A549 (cell line): ENCODE data around the gene HSD11B1. TPM values are rescaled to one million over a fixed set of nuclear protein-coding genes. Genes with fewer than 3 reads are reported as not detected.

Source experiments
- ATAC-seq, 2 experiments: fragments of 200-7000 bp in 1 of 2; fragments of >200 bp in 1 of 2; cut with Nextera tagmentation in 1 of 2; cut with Tn5 transposase in 1 of 2; 3 replicates each; pipeline versions ENCODE4 v1.8.0 to v1.9.1; 2018 to 2020; ENCODE audit warnings: mild to moderate bottlenecking in 1 of 2, moderate library complexity in 1 of 2
- CTCF ChIA-PET: fragments of 300-600 bp; sonication (Branson Sonifier 250); formaldehyde crosslinking; extraction: SDS; loops from one replicate; lab custom pipeline; 2021; ENCODE audit warnings: antibody characterized with exemption, inconsistent platforms; lab: Yijun Ruan, JAX
- POLR2A ChIA-PET: fragments of 350-600 bp; formaldehyde crosslinking; extraction: SDS; loops from one replicate; lab custom pipeline; 2021; ENCODE audit warnings: antibody characterized with exemption, inconsistent platforms; lab: Yijun Ruan, JAX
- DNase-seq, 2 experiments: peaks; one replicate each; pipeline versions ENCODE4 v3.0.0 to v3.0.0-alpha.2; 2011 to 2016; ENCODE audit warnings: low read depth in 1 of 2, low spot score in 1 of 2
- FAIRE-seq: peaks from 2 replicates; lab custom pipeline; 2011; peaks lifted over from hg19 to GRCh38; lab: Jason Lieb, UNC
- H3K27ac ChIP-seq, 2 experiments: fragments of >200 bp; sonication (Bioruptor Twin); formaldehyde crosslinking; 3 replicates each; pipeline ENCODE4 v1.5.1; 2016 to 2017
- H3K4me1 ChIP-seq: fragments of >200 bp; sonication (Bioruptor Twin); formaldehyde crosslinking; 3 replicates; pipeline ENCODE4 v1.6.1; 2016
- H3K4me2 ChIP-seq: fragments of >200 bp; sonication (Bioruptor Twin); formaldehyde crosslinking; 3 replicates; pipeline ENCODE4 v1.6.1; 2016
- H3K4me3 ChIP-seq: fragments of >200 bp; sonication (Bioruptor Twin); formaldehyde crosslinking; 3 replicates; pipeline ENCODE4 v1.5.1; 2016
- H3K9me3 ChIP-seq: fragments of >200 bp; sonication (Bioruptor Twin); formaldehyde crosslinking; 3 replicates; pipeline ENCODE4 v1.6.1; 2016
- ATOH8 ChIP-seq: fragments of 250-450 bp; sonication (Bioruptor Pico); IDR thresholded peaks from 2 replicates; pipeline ENCODE4 v1.5.0; 2020; ENCODE audit warnings: low read depth, mild to moderate bottlenecking, moderate library complexity
- BHLHE40 ChIP-seq: IDR thresholded peaks from 2 replicates; pipeline ENCODE4 v1.6.1; 2012; ENCODE audit warnings: low read depth, low read length, inconsistent platforms
- EHF ChIP-seq: fragments of 250-450 bp; sonication (Bioruptor Pico); IDR thresholded peaks from 2 replicates; pipeline ENCODE4 v1.5.0; 2020; ENCODE audit warnings: mild to moderate bottlenecking
- EHMT2 ChIP-seq: fragments of 200-600 bp; sonication (generic); IDR thresholded peaks from 2 replicates; pipeline ENCODE4 v1.6.1; 2016; ENCODE audit warnings: antibody characterized with exemption, low read depth, mild to moderate bottlenecking, moderate library complexity
- ELK1 ChIP-seq: fragments of 150-350 bp; IDR thresholded peaks from 2 replicates; pipeline ENCODE4 v1.6.1; 2014; ENCODE audit warnings: low read depth, mild to moderate bottlenecking, low read length
- EP300 ChIP-seq, 2 experiments: fragments of >200 bp; sonication (Bioruptor Twin); formaldehyde crosslinking; IDR thresholded peaks; 2 replicates in 1 of 2; 3 replicates in 1 of 2; pipeline ENCODE4 v1.6.1; 2016 to 2017
- HMGXB4 ChIP-seq: fragments of 250-450 bp; sonication (Bioruptor Pico); IDR thresholded peaks from 2 replicates; pipeline ENCODE4 v1.5.0; 2021; ENCODE audit warnings: mild to moderate bottlenecking, moderate library complexity, borderline replicate concordance
- HOXA7 ChIP-seq: fragments of 250-450 bp; sonication (Bioruptor Pico); IDR thresholded peaks from 2 replicates; pipeline ENCODE4 v1.5.0; 2020; ENCODE audit warnings: mild to moderate bottlenecking, moderate library complexity
- HOXB13 ChIP-seq: fragments of 250-450 bp; sonication (Bioruptor Pico); IDR thresholded peaks from 2 replicates; pipeline ENCODE4 v1.5.0; 2020; ENCODE audit warnings: low read depth, mild to moderate bottlenecking, moderate library complexity
- JUNB ChIP-seq: fragments of >200 bp; sonication (Bioruptor Twin); formaldehyde crosslinking; IDR thresholded peaks from 2 replicates; pipeline ENCODE4 v1.6.1; 2016
- NPAS2 ChIP-seq: fragments of 250-450 bp; sonication (Bioruptor Pico); IDR thresholded peaks from 2 replicates; pipeline ENCODE4 v1.8.0; 2022; ENCODE audit warnings: mild to moderate bottlenecking, moderate library complexity, borderline replicate concordance
- PBX3 ChIP-seq: IDR thresholded peaks from 2 replicates; pipeline ENCODE4 v1.6.1; 2012
- RAD21 ChIP-seq, 2 experiments: fragments of >200 bp in 1 of 2; sonication (Bioruptor Twin) in 1 of 2; formaldehyde crosslinking in 1 of 2; IDR thresholded peaks in 1 of 2; conservative IDR thresholded peaks in 1 of 2; 2 replicates in 1 of 2; 3 replicates in 1 of 2; pipeline ENCODE4 v1.6.1; 2012 to 2018; ENCODE audit warnings: inconsistent platforms in 1 of 2
- RARB ChIP-seq: fragments of 250-450 bp; sonication (Bioruptor Pico); IDR thresholded peaks from 2 replicates; pipeline ENCODE4 v1.8.0; 2021; ENCODE audit warnings: mild to moderate bottlenecking, moderate library complexity
- RCOR1 ChIP-seq: fragments of 150-350 bp; IDR thresholded peaks from 2 replicates; pipeline ENCODE4 v1.6.1; 2014; ENCODE audit warnings: antibody characterized with exemption, low read length, low read depth
- REST ChIP-seq: fragments of 200-600 bp; sonication (generic); IDR thresholded peaks from 2 replicates; pipeline ENCODE4 v1.6.1; 2016; ENCODE audit warnings: antibody characterized with exemption, mild to moderate bottlenecking, moderate library complexity
- RNF2 ChIP-seq: fragments of 200-600 bp; sonication (generic); IDR thresholded peaks from 2 replicates; pipeline ENCODE4 v1.6.1; 2016; ENCODE audit warnings: low read depth, mild to moderate bottlenecking, antibody characterized with exemption, moderate library complexity, borderline replicate concordance
- SREBF2 ChIP-seq: fragments of 450-650 bp; IDR thresholded peaks from 2 replicates; pipeline ENCODE4 v1.6.1; 2014; ENCODE audit warnings: mild to moderate bottlenecking, moderate library complexity
- USF2 ChIP-seq: fragments of 450-650 bp; IDR thresholded peaks from 2 replicates; pipeline ENCODE4 v1.6.1; 2014; ENCODE audit warnings: antibody characterized with exemption
- ZNF302 ChIP-seq: fragments of 250-450 bp; sonication (Bioruptor Pico); IDR thresholded peaks from 2 replicates; pipeline ENCODE4 v1.9.0; 2021; ENCODE audit warnings: inconsistent platforms, mild to moderate bottlenecking, moderate library complexity
- WGBS: methylation state at CpG from one replicate; pipeline ENCODE4 v1.1.6; 2017; ENCODE audit errors: missing lambda C conversion rate; 5-methylcytosine and 5-hydroxymethylcytosine counted together
- polyA plus RNA-seq, 4 experiments: library from polyadenylated mRNA; depleted of rRNA in 3 of 4; stranded (reverse); fragments of >200 nt; fragmentation: RNase III in 1 of 4; extraction: RNeasy Plus Mini Kit Qiagen cat#74134 plus additional on column Dnase treatment in 1 of 4; gene quantifications; 2 replicates in 3 of 4; 3 replicates in 1 of 4; pipeline ENCODE4 v1.2.3, GENCODE V29; 2011 to 2017

Gene HSD11B1
- polyA plus RNA-seq, 2 of the 4 experiments (the other 2 are of a cell fraction), result not detected

- no peaks in the 10 kb centered on the region for H3K4me1 ChIP-seq
- ChIA-PET CTCF (interaction anchor here (0.9 to 4.6 kb wide), 4 partner anchors 8 to 40 kb away, joined by 3 to 21 read pairs (median 5); no protein-coding TSS in a partner anchor), POLR2A (no interaction called here)
- H3K4me2 ChIP-seq, result no peak overlapping the region
- H3K9me3 ChIP-seq, result no peaks in the 10 kb centered on the region
- no peak for TF ChIP-seq RAD21 (conservative IDR thresholded peaks at IDR 0.05 in 1 of 2, IDR thresholded peaks at IDR 0.05 in 1 of 2)
- no peak for TF ChIP-seq RNF2
- TF ChIP-seq EHMT2, result no peak
- no peak for TF ChIP-seq RARB
- no peak for TF ChIP-seq NPAS2 (CRISPR knock-in tag)
- no peak for TF ChIP-seq REST
- TF ChIP-seq RCOR1, result no peak
- TF ChIP-seq ZNF302 (CRISPR knock-in tag), result no peak
- TF ChIP-seq HMGXB4 (CRISPR knock-in tag), result no peak
- no peak for TF ChIP-seq EP300 (IDR thresholded peaks at IDR 0.05)
- TF ChIP-seq SREBF2, result no peak
- no peak for TF ChIP-seq JUNB
- TF ChIP-seq EHF (CRISPR knock-in tag), result no peak
- no peak for TF ChIP-seq USF2
- no peak for TF ChIP-seq PBX3
- no peak for TF ChIP-seq HOXA7 (CRISPR knock-in tag)
- TF ChIP-seq BHLHE40, result no peak
- TF ChIP-seq HOXB13 (CRISPR knock-in tag), result no peak
- no peak for TF ChIP-seq ATOH8 (CRISPR knock-in tag)
- no peak for TF ChIP-seq ELK1
- 51% methylated on average over 3 of the region's 3 CpGs for WGBS
- FAIRE-seq (no peak), ATAC-seq (no peak), DNase-seq (no peak)
- H3K4me3 ChIP-seq, result no peak overlapping the region
- no peak overlapping the region for H3K27ac ChIP-seq
Observed at GRCh38 chr1:209733409-209734192, 29.0 kb downstream of the HSD11B1 start.
